Measurements from ENCODE around the gene BEX4.
"Not testable (repeated sequence)": the region's sequence is repeated elsewhere in the genome, so short reads cannot be mapped to it uniquely, and the experiment has no call there.

Gene BEX4

DNA sequence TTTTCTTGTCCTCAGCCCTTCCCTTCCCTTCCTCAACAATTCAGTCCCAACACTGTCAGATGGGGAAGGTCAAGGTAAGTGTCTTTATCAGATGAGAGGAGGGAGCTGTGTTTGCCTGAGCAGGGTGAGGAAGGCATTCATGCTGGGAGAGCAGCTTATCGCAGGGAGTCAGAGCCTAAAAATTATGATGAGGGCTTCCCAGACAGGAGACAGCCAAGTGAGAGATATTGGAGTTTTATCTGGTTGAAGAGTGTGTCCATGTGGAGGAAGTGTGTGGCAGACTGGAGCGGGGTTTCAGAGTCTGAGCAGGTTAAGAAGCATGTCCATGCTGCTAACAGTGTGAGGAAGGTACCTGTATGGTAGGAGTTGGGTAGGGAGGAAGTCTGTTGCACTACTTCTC is 18.4 kb downstream of the BEX4 start:
- TF ChIP-seq POLR2A (IDR thresholded peaks at IDR 0.05; ENCODE audit: extremely low read depth, insufficient read length) (no peak), MYC (IDR thresholded peaks at IDR 0.05; ENCODE audit: low read depth, low read length) (no peak)
- TF ChIP-seq, protein P1, sequence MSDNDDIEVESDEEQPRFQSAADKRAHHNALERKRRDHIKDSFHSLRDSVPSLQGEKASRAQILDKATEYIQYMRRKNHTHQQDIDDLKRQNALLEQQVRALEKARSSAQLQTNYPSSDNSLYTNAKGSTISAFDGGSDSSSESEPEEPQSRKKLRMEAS (IDR thresholded peaks at IDR 0.05; ENCODE audit: low read depth, low read length), result no peak
- TF ChIP-seq, protein P2, sequence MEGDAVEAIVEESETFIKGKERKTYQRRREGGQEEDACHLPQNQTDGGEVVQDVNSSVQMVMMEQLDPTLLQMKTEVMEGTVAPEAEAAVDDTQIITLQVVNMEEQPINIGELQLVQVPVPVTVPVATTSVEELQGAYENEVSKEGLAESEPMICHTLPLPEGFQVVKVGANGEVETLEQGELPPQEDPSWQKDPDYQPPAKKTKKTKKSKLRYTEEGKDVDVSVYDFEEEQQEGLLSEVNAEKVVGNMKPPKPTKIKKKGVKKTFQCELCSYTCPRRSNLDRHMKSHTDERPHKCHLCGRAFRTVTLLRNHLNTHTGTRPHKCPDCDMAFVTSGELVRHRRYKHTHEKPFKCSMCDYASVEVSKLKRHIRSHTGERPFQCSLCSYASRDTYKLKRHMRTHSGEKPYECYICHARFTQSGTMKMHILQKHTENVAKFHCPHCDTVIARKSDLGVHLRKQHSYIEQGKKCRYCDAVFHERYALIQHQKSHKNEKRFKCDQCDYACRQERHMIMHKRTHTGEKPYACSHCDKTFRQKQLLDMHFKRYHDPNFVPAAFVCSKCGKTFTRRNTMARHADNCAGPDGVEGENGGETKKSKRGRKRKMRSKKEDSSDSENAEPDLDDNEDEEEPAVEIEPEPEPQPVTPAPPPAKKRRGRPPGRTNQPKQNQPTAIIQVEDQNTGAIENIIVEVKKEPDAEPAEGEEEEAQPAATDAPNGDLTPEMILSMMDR (IDR thresholded peaks at IDR 0.05; ENCODE audit: low read depth, low read length), result no peak
- no peak overlapping the region for H3K4me3 ChIP-seq (ENCODE audit: low read depth, low read length)
- no peak for DNase-seq (ENCODE audit: low read depth)

DNA sequence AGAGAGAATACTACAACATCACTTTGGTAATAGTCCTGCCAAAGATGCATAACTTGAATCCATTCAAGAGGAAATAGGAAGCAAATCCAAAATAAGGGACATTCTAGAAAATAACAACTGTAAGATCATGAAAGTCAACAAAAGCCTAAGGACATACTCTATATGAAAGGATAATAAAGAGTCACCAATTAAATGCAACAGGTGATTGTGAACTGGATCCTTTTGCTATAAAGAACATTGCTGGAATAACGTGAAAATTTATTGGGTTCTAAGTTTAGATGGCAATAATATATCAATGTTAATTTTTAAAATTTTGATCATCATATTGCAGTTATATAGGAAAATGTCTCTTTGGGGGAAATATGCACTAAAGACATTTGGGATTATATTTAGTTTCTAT is 20.0 kb downstream of the BEX4 start:
- TF ChIP-seq POLR2A (IDR thresholded peaks at IDR 0.05; ENCODE audit: extremely low read depth, insufficient read length) (no peak), MYC (IDR thresholded peaks at IDR 0.05; ENCODE audit: low read depth, low read length) (no peak)
- TF ChIP-seq, protein P1 (IDR thresholded peaks at IDR 0.05; ENCODE audit: low read depth, low read length), result no peak
- TF ChIP-seq, protein P2 (IDR thresholded peaks at IDR 0.05; ENCODE audit: low read depth, low read length), result no peak
- no peak for DNase-seq (ENCODE audit: low read depth)
- H3K4me3 ChIP-seq (ENCODE audit: low read depth, low read length), result no peak overlapping the region

DNA sequence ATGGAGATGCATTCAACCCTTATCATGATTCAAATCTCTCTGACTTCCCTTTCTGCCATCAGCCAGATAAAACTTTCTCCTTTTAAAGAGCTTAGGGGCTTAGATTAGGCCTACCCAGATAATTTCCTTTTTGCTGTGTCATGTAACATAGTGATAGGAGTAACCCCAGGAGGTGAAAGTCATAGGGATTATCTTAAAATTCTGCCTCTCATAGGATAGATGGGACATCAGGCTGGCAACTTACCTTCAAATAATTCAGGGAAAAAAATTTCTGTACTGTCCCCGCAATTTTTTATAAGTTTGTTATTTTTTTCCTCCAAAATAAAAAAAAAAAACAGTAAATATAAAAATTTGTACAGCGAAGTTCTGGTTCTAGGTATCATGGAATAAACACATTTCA is 20.7 kb downstream of the BEX4 start:
- peak; percentile 8 for DNase-seq (ENCODE audit: low read depth)

DNA sequence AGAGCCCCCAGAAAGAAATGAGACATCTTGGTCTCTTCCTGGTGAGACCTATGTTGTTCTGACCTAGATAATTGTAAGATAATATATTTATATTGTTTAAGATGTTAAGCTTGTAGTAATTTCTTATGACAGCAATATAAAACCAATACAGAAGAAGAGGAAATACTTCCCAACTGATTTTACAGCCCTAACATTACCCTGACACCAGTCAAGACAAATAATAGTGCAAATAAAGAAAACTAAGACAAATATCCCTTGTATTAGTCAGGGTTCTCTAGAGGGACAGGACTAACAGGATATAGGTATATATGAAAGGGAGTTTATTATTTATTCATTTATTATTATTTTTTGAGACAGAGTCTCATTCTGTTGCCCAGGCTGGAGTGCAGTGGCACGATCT is 21.4 kb downstream of the BEX4 start:
- H3K4me3 ChIP-seq (ENCODE audit: low read depth, low read length), result no peak overlapping the region
- TF ChIP-seq MYC (IDR thresholded peaks at IDR 0.05; ENCODE audit: low read depth, low read length) (no peak), POLR2A (IDR thresholded peaks at IDR 0.05; ENCODE audit: extremely low read depth, insufficient read length) (no peak)
- TF ChIP-seq, protein P1 (IDR thresholded peaks at IDR 0.05; ENCODE audit: low read depth, low read length), result no peak
- TF ChIP-seq, protein P2 (IDR thresholded peaks at IDR 0.05; ENCODE audit: low read depth, low read length), result no peak
- no peak for DNase-seq (ENCODE audit: low read depth)

More for the DNA sequence above, 20.7 kb downstream of the BEX4 start:
- H3K4me3 ChIP-seq (ENCODE audit: low read depth, low read length), result not testable (repeated sequence)

DNA sequence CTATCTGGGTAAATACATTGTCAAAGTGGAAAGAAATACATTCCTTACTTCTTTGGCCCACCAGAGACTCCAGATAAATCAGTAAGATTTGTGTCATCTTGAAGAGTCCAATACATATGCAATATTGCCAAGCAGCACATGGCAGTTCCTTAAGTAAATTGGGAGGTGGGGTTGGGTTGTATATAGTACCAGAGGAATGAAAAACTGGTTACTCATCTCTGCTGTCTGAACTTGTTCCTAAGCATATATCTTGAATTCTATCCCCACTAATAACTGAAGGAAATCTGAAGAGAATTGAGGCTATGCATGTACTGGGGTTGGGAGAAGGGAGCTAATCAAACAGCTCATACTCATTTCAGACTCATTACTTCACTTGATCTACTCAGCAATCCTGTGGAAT is 25.2 kb downstream of the BEX4 start:
- TF ChIP-seq POLR2A (IDR thresholded peaks at IDR 0.05; ENCODE audit: extremely low read depth, insufficient read length) (no peak), MYC (IDR thresholded peaks at IDR 0.05; ENCODE audit: low read depth, low read length) (no peak)
- TF ChIP-seq, protein P1 (IDR thresholded peaks at IDR 0.05; ENCODE audit: low read depth, low read length), result no peak
- TF ChIP-seq, protein P2 (IDR thresholded peaks at IDR 0.05; ENCODE audit: low read depth, low read length), result no peak
- DNase-seq (ENCODE audit: low read depth), result no peak
- H3K4me3 ChIP-seq (ENCODE audit: low read depth, low read length), result no peak overlapping the region

DNA sequence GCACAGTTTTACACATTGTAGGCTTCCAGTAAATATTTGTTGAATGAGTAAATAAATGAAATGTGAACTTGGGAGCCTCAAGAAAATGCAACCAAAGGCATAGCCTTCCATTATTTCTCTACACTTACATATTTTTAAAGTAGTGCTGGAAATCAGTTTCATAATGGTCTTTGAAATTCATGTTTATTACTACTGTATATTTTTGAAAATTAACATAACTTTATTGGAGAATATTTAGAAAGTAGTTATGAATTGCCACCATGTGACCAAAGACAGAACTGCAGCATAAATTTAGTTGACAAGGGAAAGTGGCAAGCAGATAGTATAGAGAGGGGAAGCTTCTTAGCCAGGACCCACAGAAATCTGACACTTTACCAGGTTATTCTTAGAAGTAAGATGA is 33.6 kb downstream of the BEX4 start:
- no peak overlapping the region for H3K4me3 ChIP-seq (ENCODE audit: low read depth, low read length)
- TF ChIP-seq, protein P2 (IDR thresholded peaks at IDR 0.05; ENCODE audit: low read depth, low read length), result peak; percentile 21
- no peak for TF ChIP-seq MYC (IDR thresholded peaks at IDR 0.05; ENCODE audit: low read depth, low read length)
- TF ChIP-seq, protein P1 (IDR thresholded peaks at IDR 0.05; ENCODE audit: low read depth, low read length), result no peak
- no peak for TF ChIP-seq POLR2A (IDR thresholded peaks at IDR 0.05; ENCODE audit: extremely low read depth, insufficient read length)
- DNase-seq (ENCODE audit: low read depth), result peak; percentile 27
